Stimulated activated CD8-positive, alpha-beta memory T cell treated with anti-CD3 and anti-CD28 coated beads, Interleukin-7, amount 100 ng/mL, for 4 hours (primary cell): ENCODE measurements around the gene CORO6.

ENCODE experiments used
- DNase-seq, 2 donors: peaks; one replicate each; pipeline ENCODE4 v3.0.0-alpha.2; 2020; ENCODE audit warnings: low read depth in 2 of 2

The CORO6 gene

GRCh38 chr17:29591146-29591736, 31.5 kb downstream of the CORO6 start:
- peak in 1 of 2 donors; percentile 40 for DNase-seq

DNA sequence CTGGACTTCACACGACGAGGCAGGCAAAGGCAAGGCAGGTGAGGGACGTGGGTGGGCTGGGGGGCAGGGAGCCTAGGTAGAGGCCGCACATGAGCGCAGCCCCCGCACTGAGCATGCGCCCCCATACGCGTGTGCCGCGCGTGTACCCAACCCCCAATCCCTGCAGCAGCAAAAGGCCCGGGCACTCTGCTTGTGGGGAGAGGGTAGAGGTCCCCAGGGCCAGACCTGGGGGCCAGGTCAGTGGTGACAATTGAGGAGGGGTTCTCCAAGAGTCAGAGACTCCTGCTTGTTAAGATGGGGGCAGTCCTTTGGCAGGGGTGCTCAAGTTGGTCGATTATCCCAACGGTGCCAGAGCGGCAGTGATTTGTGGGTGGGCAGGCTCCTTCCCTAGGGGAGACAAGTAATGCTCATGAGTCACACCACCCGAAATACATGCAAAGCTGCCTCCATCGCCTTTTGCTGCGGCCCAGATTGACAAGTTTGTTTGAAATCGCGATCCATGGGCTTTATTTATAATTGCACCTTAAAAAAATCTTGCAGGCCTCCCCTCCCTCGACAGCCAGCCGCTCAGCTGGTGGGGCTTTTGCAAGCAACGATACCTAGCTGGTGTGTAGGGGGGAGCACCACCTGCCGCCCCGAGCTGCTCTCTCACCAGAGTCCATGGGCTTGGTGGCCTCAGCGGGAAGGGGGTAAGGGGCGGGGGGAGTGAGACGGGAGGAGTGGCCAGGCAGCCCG, 32.1 kb downstream of the CORO6 start:
- peak in 1 of 2 donors; percentile 18 for DNase-seq

DNA sequence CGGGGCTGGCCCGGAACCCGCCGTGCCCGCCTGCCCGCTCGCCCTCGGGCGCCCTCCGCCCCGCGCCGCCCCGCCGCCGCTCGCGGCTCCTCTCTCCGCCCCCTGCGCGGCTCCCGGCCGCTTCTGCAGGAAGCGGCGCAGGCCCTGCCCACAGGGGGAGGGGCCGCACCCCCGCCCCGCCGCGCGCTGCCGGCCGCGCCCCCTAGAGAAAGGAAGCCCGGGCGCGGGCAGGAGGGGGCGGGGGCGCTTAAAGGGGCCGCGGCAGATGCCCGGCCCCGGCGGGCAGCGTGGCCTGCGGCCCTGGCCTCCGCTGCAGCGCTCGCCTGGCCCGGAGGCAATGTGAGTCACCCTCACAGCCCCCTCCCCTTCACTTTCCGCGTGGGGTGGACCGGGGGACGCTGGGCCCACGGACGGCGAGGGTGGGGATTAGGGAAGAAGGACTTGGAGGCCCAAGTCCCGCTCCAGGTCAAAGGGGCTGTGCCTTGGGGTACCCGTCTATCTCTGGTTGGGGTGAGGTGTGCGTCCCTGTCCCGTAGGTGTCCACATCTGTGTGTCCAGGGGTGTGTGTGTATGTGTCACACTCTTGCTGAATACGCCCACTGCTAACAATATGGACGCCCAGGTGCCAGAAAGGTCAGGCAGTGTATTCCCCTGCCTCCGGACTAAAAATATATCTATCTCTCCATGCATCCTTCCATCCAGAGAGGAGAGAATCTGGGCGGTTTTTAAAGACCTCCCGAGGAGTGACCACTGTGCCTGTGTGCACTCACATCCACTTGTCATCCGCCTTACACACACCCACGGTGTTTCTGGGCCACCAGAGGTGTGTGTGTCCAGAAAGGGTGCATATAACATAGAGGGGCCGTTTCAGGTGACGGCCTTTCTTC, 32.9 kb downstream of the CORO6 start, which contains the start of gene GIT1:
Gene GIT1, minus strand, starts transcription at position 125 of the 887 bp plus-strand sequence. CDS start 270 bp downstream, outside the sequence.
- peak; percentile 54 to 85 for DNase-seq

DNA sequence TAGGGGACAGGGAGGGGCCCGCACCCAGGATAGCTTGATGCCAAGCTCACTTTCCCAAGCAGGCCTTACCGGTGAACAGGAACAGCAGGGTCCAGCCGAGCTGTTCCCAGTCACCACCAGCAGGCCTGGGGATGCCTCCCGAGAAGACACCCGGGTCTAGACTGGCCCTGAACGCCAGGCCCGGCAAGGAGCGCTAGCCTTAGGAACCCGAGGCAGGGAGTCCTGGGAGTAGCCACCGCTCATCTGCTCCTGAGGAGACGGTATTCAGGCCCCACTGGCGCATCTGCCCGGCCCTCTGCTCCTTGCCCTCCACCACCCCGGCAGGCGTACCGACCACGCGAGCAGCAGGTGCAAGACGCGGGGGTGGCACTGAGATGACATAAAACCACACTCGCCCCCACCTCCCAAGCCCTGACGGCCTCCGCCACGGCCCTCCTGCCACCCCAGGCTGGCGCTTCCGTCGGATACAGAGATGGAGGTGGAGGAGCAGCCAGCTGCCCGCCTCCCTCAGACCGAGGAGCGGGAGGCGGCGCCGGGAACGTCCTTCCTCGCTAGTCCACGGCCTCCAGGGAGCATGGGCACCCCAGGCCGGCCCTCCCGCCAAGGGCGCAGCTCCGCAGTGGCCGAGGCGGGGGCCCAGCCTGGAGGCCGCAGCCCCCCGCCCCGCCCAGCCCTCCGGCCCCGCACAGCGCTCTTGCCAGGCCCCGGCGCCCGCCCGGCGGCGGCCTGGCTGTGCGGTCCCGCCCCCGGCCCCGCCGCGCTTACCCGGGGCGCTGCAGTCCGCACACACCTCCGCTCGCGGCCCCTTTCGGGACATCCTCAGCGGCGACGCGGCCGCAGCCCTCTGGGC, 33.9 kb downstream of the CORO6 start:
- DNase-seq = peak; percentile 65 to 80

- no peak for DNase-seq
These were observed 34.6 kb downstream of the CORO6 start for GRCh38 chr17:29588017-29588561.

DNA sequence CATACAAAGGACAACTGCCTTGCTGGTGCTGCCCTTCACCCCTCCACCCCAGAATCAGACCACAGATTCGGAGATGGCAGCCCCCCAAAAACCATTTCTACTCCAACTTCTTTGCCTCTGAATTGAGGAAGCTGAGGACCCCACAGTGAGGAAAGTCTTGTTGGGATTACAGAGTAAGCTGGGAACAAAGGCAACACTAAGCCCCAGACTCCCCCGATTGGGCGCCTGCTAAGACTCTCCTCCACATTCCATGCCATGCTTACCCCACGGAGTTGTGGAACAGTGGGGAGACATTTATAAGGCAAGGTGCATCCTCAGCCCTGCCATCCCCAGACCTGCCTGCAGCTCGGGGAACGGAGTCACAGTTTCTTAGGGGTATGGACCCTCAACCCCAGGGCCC, 35.1 kb downstream of the CORO6 start:
- DNase-seq = no peak

- DNase-seq = no peak
These were observed 35.8 kb downstream of the CORO6 start for GRCh38 chr17:29586676-29587469.

- DNase-seq = no peak
These were observed 37.5 kb downstream of the CORO6 start for GRCh38 chr17:29585080-29585751.

- no peak for DNase-seq
These were observed 38.1 kb downstream of the CORO6 start for GRCh38 chr17:29584452-29585079.

GRCh38 chr17:29583324-29584248, 39.1 kb downstream of the CORO6 start:
- no peak for DNase-seq

- no peak for DNase-seq
These were observed 39.9 kb downstream of the CORO6 start for GRCh38 chr17:29582772-29583171.

- no peak for DNase-seq
These were observed 40.4 kb downstream of the CORO6 start for GRCh38 chr17:29582254-29582765.

- no peak for DNase-seq
These were observed 41.0 kb downstream of the CORO6 start for GRCh38 chr17:29581583-29582253.

- peak; percentile 82 to 85 for DNase-seq
These were observed 42.6 kb downstream of the CORO6 start for GRCh38 chr17:29579866-29580771.

DNA sequence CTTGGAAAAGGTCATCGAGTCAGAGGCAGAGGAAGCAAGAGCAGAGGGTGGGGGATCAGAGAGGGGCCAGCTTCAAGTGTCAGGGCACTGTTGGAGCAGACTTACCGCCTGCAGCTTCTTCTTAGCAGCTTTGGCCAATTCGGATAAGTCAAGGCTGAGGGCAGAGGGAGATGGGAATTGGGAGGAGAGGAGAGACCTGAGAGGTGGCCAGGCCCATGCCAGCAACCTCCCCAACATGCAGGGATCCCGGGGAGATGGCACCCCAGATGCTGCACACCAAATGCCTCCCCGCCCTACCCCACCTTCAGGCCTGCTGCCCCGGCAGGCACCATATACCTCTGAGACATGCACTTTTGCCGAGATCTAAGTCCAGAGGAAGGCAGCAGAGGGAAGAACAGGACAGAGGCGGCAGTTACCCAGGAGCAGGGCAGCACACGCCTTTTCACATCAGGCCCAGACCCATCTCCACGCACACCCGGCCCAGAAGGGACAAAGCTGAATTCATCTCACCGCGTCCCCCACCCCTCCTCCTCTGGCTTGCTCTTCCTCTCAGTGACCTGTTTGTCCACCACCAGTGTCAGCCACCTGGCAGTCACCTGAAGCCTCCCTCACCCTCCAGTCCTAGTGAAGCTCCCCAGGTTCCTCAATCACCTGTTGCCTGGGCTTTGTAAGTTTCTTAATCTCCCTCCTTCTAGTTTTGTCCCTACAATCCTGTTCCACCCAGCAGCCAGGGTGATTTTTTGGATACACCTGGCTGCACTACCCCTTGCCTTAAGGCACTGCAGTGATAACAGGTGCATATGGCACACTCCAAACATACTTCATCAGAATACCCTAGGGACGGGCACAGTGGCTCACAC, 43.9 kb downstream of the CORO6 start:
- DNase-seq = no peak
